Tibial nerve (tissue), 4 donors: Measurements from ENCODE around the gene IRF2BPL. TPM values are rescaled to one million over a fixed set of nuclear protein-coding genes. Genes with fewer than 3 reads are reported as not detected.

Experiments
- DNase-seq, 2 donors: peaks; one replicate each; pipeline ENCODE4 v3.0.0-alpha.2; 2019; ENCODE audit warnings: low spot score in 2 of 2
- H3K27ac ChIP-seq, 4 donors: fragments of 200-600 bp; sonication (generic) in 3 of 4; one replicate each; pipeline ENCODE4 v1.5.1; 2017 to 2019; ENCODE audit warnings: mild to moderate bottlenecking in 1 of 4
- H3K27me3 ChIP-seq, 2 donors: fragments of 200-600 bp; sonication (generic) in 1 of 2; one replicate each; pipeline versions ENCODE4 v1.5.1 to v1.6.0; 2017 to 2019
- H3K36me3 ChIP-seq, 3 donors: fragments of 200-600 bp; sonication (generic); one replicate each; pipeline ENCODE4 v1.5.1; 2018 to 2019
- H3K4me1 ChIP-seq, 4 donors: fragments of 200-600 bp; sonication (generic) in 3 of 4; one replicate each; pipeline ENCODE4 v1.5.1; 2017 to 2019
- H3K4me3 ChIP-seq, 4 donors: fragments of 200-600 bp; sonication (generic) in 3 of 4; one replicate each; pipeline ENCODE4 v1.5.1; 2017 to 2019; ENCODE audit warnings: mild to moderate bottlenecking in 1 of 4, moderate library complexity in 1 of 4
- H3K9me3 ChIP-seq, 4 donors: fragments of 200-600 bp; sonication (generic) in 3 of 4; one replicate each; pipeline ENCODE4 v1.5.1; 2017 to 2019
- CTCF ChIP-seq, 5 experiments: fragments of 200-600 bp in 3 of 5; fragments of 450-650 bp in 2 of 5; sonication (generic) in 3 of 5; IDR thresholded peaks; one replicate each; pipeline ENCODE4 v1.5.1; 2016 to 2019; ENCODE audit warnings: antibody characterized with exemption in 5 of 5, mild to moderate bottlenecking in 3 of 5, moderate library complexity in 2 of 5
- EP300 ChIP-seq, 2 donors: sonication (generic); formaldehyde crosslinking; IDR thresholded peaks; one replicate each; pipeline ENCODE4 v1.6.1; 2017; ENCODE audit warnings: antibody characterized with exemption in 2 of 2, mild to moderate bottlenecking in 1 of 2
- POLR2A ChIP-seq, 2 donors: fragments of 450-650 bp; IDR thresholded peaks; one replicate each; pipeline ENCODE4 v1.6.1; 2017; ENCODE audit warnings: antibody characterized with exemption in 2 of 2, mild to moderate bottlenecking in 2 of 2, moderate library complexity in 2 of 2
- WGBS, 2 donors: methylation state at CpG; one replicate each; pipeline ENCODE4 v1.1.5; 2018; 5-methylcytosine and 5-hydroxymethylcytosine counted together
- total RNA-seq, 4 donors: library from RNA; depleted of rRNA; stranded (reverse); fragments of >200 nt; gene quantifications; one replicate each; pipeline ENCODE4 v1.1.0, GENCODE V29; 2016

Gene IRF2BPL
- total RNA-seq, 4 donors from 2014 or later: 52.4 to 69.2 (median 60.7) TPM

GRCh38 chr14:77027538-77028383 is 747 bp downstream of the IRF2BPL start:
- peaks cover 0 to 74% (median 68%) of the 10 kb centered on the region in 4 donors for H3K4me1 ChIP-seq
- no peak for DNase-seq
- peak overlapping the region; percentile 94 to 99 (median 99) for H3K27ac ChIP-seq
- H3K9me3 ChIP-seq: no peaks in the 10 kb centered on the region
- peak overlapping the region; percentile 71 to 96 (median 90) for H3K4me3 ChIP-seq
- peaks cover 0 to 10% (median 0%) of the 10 kb centered on the region in 3 donors for H3K36me3 ChIP-seq
- 0% methylated on average over 41 to 56 of the region's 81 CpGs for WGBS, 2 donors
- TF ChIP-seq EP300 (IDR thresholded peaks at IDR 0.05): peak in 1 of 2 donors; percentile 82
- peak in 1 of 2 donors; percentile 9 for TF ChIP-seq POLR2A (IDR thresholded peaks at IDR 0.05)
- TF ChIP-seq CTCF (IDR thresholded peaks at IDR 0.05): peak in 2 of 5 experiments; percentile 9 to 13
- no peaks in the 10 kb centered on the region for H3K27me3 ChIP-seq

- 0 to 1% methylated on average over 15 to 45 of the region's 65 CpGs for WGBS, 2 donors
Observed at GRCh38 chr14:77026930-77027537, 1.5 kb downstream of the IRF2BPL start.

DNA sequence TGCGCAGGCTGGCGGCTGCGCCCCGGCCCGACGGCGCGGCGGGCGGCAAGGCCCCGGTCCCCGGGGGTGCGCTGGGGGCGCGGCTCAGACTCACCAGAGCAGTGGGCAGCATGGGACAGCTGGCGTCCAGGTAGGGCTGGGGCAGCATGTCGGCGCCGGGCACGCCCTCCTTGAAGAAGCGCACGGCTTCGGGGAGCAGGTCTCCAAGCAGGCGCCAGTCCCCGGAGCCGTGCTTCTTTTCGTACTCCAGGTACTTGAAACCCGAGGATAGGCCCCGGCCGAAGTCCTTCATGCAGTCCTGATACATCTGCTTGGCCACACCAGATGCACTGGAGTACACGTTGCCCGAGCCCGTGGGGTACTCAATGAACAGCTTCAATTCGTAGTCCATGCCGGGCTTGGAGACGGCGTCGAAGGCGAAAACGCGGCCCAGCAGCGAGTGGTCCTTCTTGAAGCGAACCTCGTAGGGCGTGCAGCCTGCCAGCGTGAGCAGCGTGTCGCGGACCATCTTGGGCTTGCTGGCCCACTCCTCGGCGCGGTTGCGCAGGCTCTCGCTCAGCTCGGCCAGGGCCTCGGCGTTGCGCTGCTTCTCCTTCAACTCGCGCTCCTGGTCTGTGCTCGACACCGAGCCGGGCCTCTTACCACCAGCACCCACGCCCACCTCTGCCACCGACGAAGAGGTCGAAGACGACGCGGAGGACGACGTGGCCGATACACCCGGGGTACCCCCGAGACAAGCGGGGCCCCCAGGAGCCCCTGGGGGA is 2.2 kb downstream of the IRF2BPL start:
- TF ChIP-seq POLR2A (IDR thresholded peaks at IDR 0.05) (no peak), CTCF (IDR thresholded peaks at IDR 0.05) (no peak), EP300 (IDR thresholded peaks at IDR 0.05) (peak in 1 of 2 donors; percentile 45)
- WGBS, 2 donors: 16 to 19% methylated on average over 30 to 50 of the region's 76 CpGs
- DNase-seq: no peak
- H3K9me3 ChIP-seq: no peaks in the 10 kb centered on the region
- H3K27ac ChIP-seq: peak overlapping the region; percentile 94 to 99 (median 99)
- peak overlapping the region; percentile 71 to 96 (median 90) for H3K4me3 ChIP-seq
- H3K36me3 ChIP-seq: peaks cover 0 to 10% (median 0%) of the 10 kb centered on the region in 3 donors
- H3K4me1 ChIP-seq: peaks cover 0 to 72% (median 55%) of the 10 kb centered on the region in 4 donors
- H3K27me3 ChIP-seq: no peaks in the 10 kb centered on the region

More at GRCh38 chr14:77026930-77027537, 1.5 kb downstream of the IRF2BPL start:
- Histone ChIP-seq H3K27me3 (no peaks in the 10 kb centered on the region), H3K4me3 (peak overlapping the region; percentile 71 to 96 (median 90)), H3K27ac (peak overlapping the region; percentile 94 to 99 (median 99)), H3K4me1 (peaks cover 0 to 74% (median 62%) of the 10 kb centered on the region in 4 donors), H3K36me3 (peaks cover 0 to 10% (median 0%) of the 10 kb centered on the region in 3 donors), H3K9me3 (no peaks in the 10 kb centered on the region)
- TF ChIP-seq CTCF (IDR thresholded peaks at IDR 0.05): peak in 1 of 5 experiments; percentile 7
- no peak for TF ChIP-seq POLR2A (IDR thresholded peaks at IDR 0.05)
- DNase-seq: no peak

GRCh38 chr14:77025744-77026165 is 2.8 kb downstream of the IRF2BPL start:
- H3K4me1 ChIP-seq: peaks cover 0 to 66% (median 50%) of the 10 kb centered on the region in 4 donors
- no peaks in the 10 kb centered on the region for H3K9me3 ChIP-seq
- 56% methylated on average over 16 of the region's 42 CpGs; no CpG with 5 or more reads in 1 of the 2 donors for WGBS, 2 donors
- peaks cover 0 to 10% (median 0%) of the 10 kb centered on the region in 3 donors for H3K36me3 ChIP-seq
- H3K27me3 ChIP-seq: no peaks in the 10 kb centered on the region
- H3K4me3 ChIP-seq: peak overlapping the region; percentile 71 to 96 (median 90)
- TF ChIP-seq CTCF (IDR thresholded peaks at IDR 0.05) (no peak), POLR2A (IDR thresholded peaks at IDR 0.05) (no peak), EP300 (IDR thresholded peaks at IDR 0.05) (no peak)
- no peak for DNase-seq
- H3K27ac ChIP-seq: peak overlapping the region; percentile 94 to 99 (median 99)
